Body of pancreas (tissue), 4 donors: Measurements from ENCODE around the gene BBX.

Source experiments
- CTCF ChIP-seq, 7 experiments: fragments of 450-650 bp in 4 of 7; fragments of 200-600 bp in 3 of 7; sonication (generic) in 3 of 7; IDR thresholded peaks; one replicate each; pipeline ENCODE4 v1.5.1; 2016 to 2019; ENCODE audit warnings: antibody characterized with exemption in 7 of 7
- POLR2A ChIP-seq, 3 donors: fragments of 450-650 bp; IDR thresholded peaks; one replicate each; pipeline ENCODE4 v1.6.1; 2016; ENCODE audit warnings: antibody characterized with exemption in 3 of 3, mild to moderate bottlenecking in 2 of 3

GRCh38 chr3:107523539-107524325, 970 bp downstream of the BBX start:
- TF ChIP-seq POLR2A (IDR thresholded peaks at IDR 0.05) (peak in 2 of 3 donors; percentile 22 to 49), CTCF (IDR thresholded peaks at IDR 0.05) (no peak)
